ENCODE data around the gene HSPA9.

GRCh38 chr5:138528744-138529469 lies 46.3 kb downstream of the HSPA9 start:
- no peak for TF ChIP-seq CTCF (IDR thresholded peaks at IDR 0.05)
- TF ChIP-seq EP300 (IDR thresholded peaks at IDR 0.05) = no peak

All from sigmoid colon (tissue), 4 donors.